Suprapubic skin (tissue), 4 donors: ENCODE data around the gene GMDS. TPM values are rescaled to one million over a fixed set of nuclear protein-coding genes. Genes with fewer than 3 reads are reported as not detected.
A peak's percentile ranks its signal among the peaks of the same experiment; 100 is the strongest.

Experiments
- DNase-seq, 2 donors: peaks; one replicate each; pipeline ENCODE4 v3.0.0-alpha.2; 2019; ENCODE audit warnings: low spot score in 2 of 2
- H3K27ac ChIP-seq: fragments of 200-600 bp; sonication (generic); one replicate; pipeline ENCODE4 v1.5.1; 2019
- H3K27me3 ChIP-seq: fragments of 200-600 bp; sonication (generic); one replicate; pipeline ENCODE4 v1.5.1; 2019
- H3K36me3 ChIP-seq: fragments of 200-600 bp; sonication (generic); one replicate; pipeline ENCODE4 v1.5.1; 2019
- H3K4me1 ChIP-seq: fragments of 200-600 bp; sonication (generic); one replicate; pipeline ENCODE4 v1.5.1; 2019
- H3K4me3 ChIP-seq: fragments of 200-600 bp; sonication (generic); one replicate; pipeline ENCODE4 v1.5.1; 2019; ENCODE audit warnings: mild to moderate bottlenecking
- H3K9me3 ChIP-seq: fragments of 200-600 bp; sonication (generic); one replicate; pipeline ENCODE4 v1.5.1; 2019
- CTCF ChIP-seq, 2 donors: fragments of 200-600 bp in 1 of 2; fragments of 450-650 bp in 1 of 2; sonication (generic) in 1 of 2; IDR thresholded peaks; one replicate each; pipeline ENCODE4 v1.5.1; 2016 to 2019; ENCODE audit warnings: antibody characterized with exemption in 2 of 2, mild to moderate bottlenecking in 1 of 2, moderate library complexity in 1 of 2
- EP300 ChIP-seq: sonication (generic); formaldehyde crosslinking; IDR thresholded peaks from one replicate; pipeline ENCODE4 v1.6.1; 2017; ENCODE audit warnings: antibody characterized with exemption
- POLR2A ChIP-seq, 2 donors: fragments of 450-650 bp; IDR thresholded peaks; one replicate each; pipeline ENCODE4 v1.6.1; 2017; ENCODE audit warnings: antibody characterized with exemption in 2 of 2, mild to moderate bottlenecking in 2 of 2, moderate library complexity in 2 of 2
- POLR2AphosphoS5 ChIP-seq, 3 donors: sonication (generic); formaldehyde crosslinking; IDR thresholded peaks; one replicate each; pipeline ENCODE4 v1.6.1; 2017; ENCODE audit warnings: antibody characterized with exemption in 3 of 3
- WGBS: methylation state at CpG from one replicate; pipeline ENCODE4 v1.1.5; 2018; 5-methylcytosine and 5-hydroxymethylcytosine counted together
- total RNA-seq, 4 donors: library from RNA; depleted of rRNA; stranded (reverse); fragments of >200 nt; gene quantifications; one replicate each; pipeline ENCODE4 v1.1.0, GENCODE V29; 2016

The GMDS gene
- total RNA-seq, 4 donors from 2014 or later = 11.7 to 19.3 (median 13.2) TPM

- Histone ChIP-seq H3K27ac (no peak overlapping the region), H3K4me1 (peaks cover 11% of the 10 kb centered on the region), H3K36me3 (no peaks in the 10 kb centered on the region), H3K27me3 (peaks cover 66% of the 10 kb centered on the region), H3K9me3 (no peaks in the 10 kb centered on the region), H3K4me3 (peak overlapping the region; percentile 4)
- WGBS = 59% methylated on average over 17 of the region's 28 CpGs
- DNase-seq = peak in 1 of 2 donors; percentile 78
- TF ChIP-seq CTCF (IDR thresholded peaks at IDR 0.05) (no peak), EP300 (no peak), POLR2AphosphoS5 (IDR thresholded peaks at IDR 0.05) (no peak), POLR2A (IDR thresholded peaks at IDR 0.05) (no peak)
These were observed 649.9 kb downstream of the GMDS start for GRCh38 chr6:1595271-1596087.

- Histone ChIP-seq H3K27ac (peak overlapping the region; percentile 10), H3K9me3 (no peaks in the 10 kb centered on the region), H3K4me3 (no peak overlapping the region), H3K27me3 (peaks cover 71% of the 10 kb centered on the region), H3K4me1 (peaks cover 11% of the 10 kb centered on the region), H3K36me3 (no peaks in the 10 kb centered on the region)
- 69% methylated on average over 18 of the region's 33 CpGs for WGBS
- DNase-seq = peak in 1 of 2 donors; percentile 72
- TF ChIP-seq POLR2AphosphoS5 (IDR thresholded peaks at IDR 0.05) = no peak
- TF ChIP-seq POLR2A (IDR thresholded peaks at IDR 0.05) = no peak
- no peak for TF ChIP-seq EP300
- TF ChIP-seq CTCF (IDR thresholded peaks at IDR 0.05) = no peak
These were observed 650.8 kb downstream of the GMDS start for GRCh38 chr6:1594445-1595200.

DNA sequence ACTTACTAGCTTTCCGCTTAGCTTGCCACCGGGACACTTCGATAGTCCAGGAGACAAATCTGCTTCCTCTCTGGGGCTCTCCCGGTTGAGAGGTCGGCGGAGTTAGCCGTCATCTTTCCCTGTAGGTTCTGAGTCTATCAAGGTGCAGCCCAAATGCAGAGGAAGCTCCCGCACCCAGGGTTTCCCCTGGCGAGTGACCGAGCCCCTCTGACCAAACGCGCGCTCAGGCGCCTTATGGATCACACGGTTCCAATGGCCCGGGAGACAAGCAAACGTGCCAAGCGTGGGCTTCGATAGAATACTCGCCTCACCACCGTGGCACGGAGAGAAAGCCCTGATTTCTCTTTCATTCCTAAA, 651.5 kb downstream of the GMDS start:
- Histone ChIP-seq H3K9me3 (no peaks in the 10 kb centered on the region), H3K36me3 (no peaks in the 10 kb centered on the region), H3K27ac (peak overlapping the region; percentile 10), H3K4me3 (no peak overlapping the region), H3K4me1 (peaks cover 11% of the 10 kb centered on the region), H3K27me3 (peaks cover 69% of the 10 kb centered on the region)
- TF ChIP-seq POLR2AphosphoS5 (IDR thresholded peaks at IDR 0.05) (no peak), POLR2A (IDR thresholded peaks at IDR 0.05) (no peak), EP300 (no peak), CTCF (IDR thresholded peaks at IDR 0.05) (no peak)
- peak in 1 of 2 donors; percentile 72 for DNase-seq
- WGBS = 75% methylated on average over 12 of the region's 22 CpGs

- H3K27me3 ChIP-seq = peaks cover 65% of the 10 kb centered on the region
- 60% methylated on average over 18 of the region's 20 CpGs for WGBS
- peak overlapping the region; percentile 10 for H3K27ac ChIP-seq
- peaks cover 11% of the 10 kb centered on the region for H3K4me1 ChIP-seq
- no peak for TF ChIP-seq POLR2A (IDR thresholded peaks at IDR 0.05)
- TF ChIP-seq EP300 = no peak
- no peak for TF ChIP-seq CTCF (IDR thresholded peaks at IDR 0.05)
- no peak for DNase-seq
- H3K9me3 ChIP-seq = no peaks in the 10 kb centered on the region
- no peaks in the 10 kb centered on the region for H3K36me3 ChIP-seq
- H3K4me3 ChIP-seq = no peak overlapping the region
These were observed 652.0 kb downstream of the GMDS start for GRCh38 chr6:1593286-1593957.

- H3K4me1 ChIP-seq = peaks cover 11% of the 10 kb centered on the region
- TF ChIP-seq POLR2A (IDR thresholded peaks at IDR 0.05) (no peak), CTCF (IDR thresholded peaks at IDR 0.05) (no peak), EP300 (no peak), POLR2AphosphoS5 (IDR thresholded peaks at IDR 0.05) (no peak)
- peaks cover 63% of the 10 kb centered on the region for H3K27me3 ChIP-seq
- no peak overlapping the region for H3K4me3 ChIP-seq
- H3K36me3 ChIP-seq = no peaks in the 10 kb centered on the region
- WGBS = 88% methylated on average over 8 of the region's 8 CpGs
- DNase-seq = no peak
- H3K27ac ChIP-seq = peak overlapping the region; percentile 10
- no peaks in the 10 kb centered on the region for H3K9me3 ChIP-seq
These were observed 652.6 kb downstream of the GMDS start for GRCh38 chr6:1592852-1593251.
